ENCODE data around the gene DAP. TPM values are rescaled to one million over a fixed set of nuclear protein-coding genes. Genes with fewer than 3 reads are reported as not detected.
A peak's percentile ranks its signal among the peaks of the same experiment; 100 is the strongest.

DAP gene
- total and polyA plus RNA-seq, 10 of the 15 experiments (the other 5 are each of a cell fraction or from before 2014, with no cell fraction given), result 12.9 to 130 (median 49.9) TPM

- TF ChIP-seq ZNF592 (IDR thresholded peaks at IDR 0.05) (no peak), ZNF217 (IDR thresholded peaks at IDR 0.05) (no peak), YY1 (IDR thresholded peaks at IDR 0.05; ENCODE audit: low read depth, low read length) (no peak), NBN (IDR thresholded peaks at IDR 0.05) (no peak), ZNF622 (IDR thresholded peaks at IDR 0.05) (no peak)
Measured at GRCh38 chr5:10705747-10706146, 55.3 kb downstream of the DAP start (continued).

- ChIA-PET SMC1A (ENCODE audit: uncharacterized antibody, unreplicated experiment) (interaction anchor here (0.6 to 0.7 kb wide), 2 partner anchors 22 to 867 kb away, joined by 3 read pairs; no protein-coding TSS in a partner anchor), POLR2A (no interaction called here), RAD21 (ENCODE audit: unreplicated experiment) (interaction anchor here (0.8 kb wide), 1 partner anchor 21 kb away, joined by 3 read pairs; no protein-coding TSS in a partner anchor), CTCF (interaction anchor here (4.6 kb wide), 1 partner anchor 15 kb away, joined by 20 read pairs; no protein-coding TSS in a partner anchor)
- TSS peak; percentile 5 for BruUV-seq (replicated peaks)
- FAIRE-seq, result no peak
- Histone ChIP-seq H4K20me1 (ENCODE audit: control insufficient read depth, insufficient read depth) (no peaks in the 10 kb centered on the region; the same call in 1 of the 2 replicates), H3K4me3 (no peak overlapping the region), H3K9me3 (replicated peaks; ENCODE audit: control insufficient read depth, insufficient read depth, low read length) (no peaks in the 10 kb centered on the region), H3K4me2 (ENCODE audit: control insufficient read depth, insufficient read depth) (no peak overlapping the region), H3K27me3 (replicated peaks in 1 of 2; ENCODE audit: control insufficient read depth in 2 of 2, insufficient read depth in 2 of 2, low read length in 1 of 2) (no peaks in the 10 kb centered on the region), H3K9ac (ENCODE audit: control insufficient read depth, insufficient read depth, low read length) (no peak overlapping the region), H3K79me2 (ENCODE audit: control insufficient read depth, insufficient read depth, low read length) (peaks cover 6% of the 10 kb centered on the region), H3K36me3 (ENCODE audit: control insufficient read depth in 2 of 2, insufficient read depth in 2 of 2, low read length in 1 of 2) (peaks cover 9 to 12% of the 10 kb centered on the region in 2 experiments), H3K4me1 (ENCODE audit: control insufficient read depth, insufficient read depth, low read length) (peaks cover 28% of the 10 kb centered on the region), H2AFZ (ENCODE audit: control insufficient read depth, low read depth, low read length) (no peak overlapping the region), H3K27ac (ENCODE audit: control insufficient read depth, insufficient read depth) (0 out of 2 replicates have a peak overlapping the region, but pooled peaks have one; percentile 27)
- in situ Hi-C loops (cut with MboI), result no loop called here
- no peak for DNase-seq (ENCODE audit: low read depth, low spot score)
- peak; percentile 24 for ATAC-seq
- intact Hi-C loops (cut with micrococcal nuclease; ENCODE audit: unreplicated experiment), result loop anchor here (5.0 kb wide), 1 partner anchor 332 kb away; no protein-coding TSS in a partner anchor
- whole genome bisulfite sequencing (ENCODE audit: insufficient coverage, insufficient replicate concordance, low lambda C conversion rate, missing lambda C conversion rate), result 45% methylated on average over 10 of the region's 10 CpGs
- no peak for TF ChIP-seq IRF5 (IDR thresholded peaks at IDR 0.05; ENCODE audit: borderline replicate concordance)
- TF ChIP-seq ATF2 (IDR thresholded peaks at IDR 0.05; ENCODE audit: low read length), result no peak
- TF ChIP-seq NR2C1 (IDR thresholded peaks at IDR 0.05), result no peak
- no peak for TF ChIP-seq NFYB (IDR thresholded peaks at IDR 0.05; ENCODE audit: insufficient read depth, low read depth, low read length)
- TF ChIP-seq EGR1 (IDR thresholded peaks at IDR 0.05; ENCODE audit: borderline replicate concordance in 1 of 2, low read depth in 2 of 2, low read length in 2 of 2), result 0 out of 3 replicates have a peak, but pooled peaks of 1 of the 2 experiments have one; percentile 19
- TF ChIP-seq ZZZ3 (IDR thresholded peaks at IDR 0.05; ENCODE audit: control insufficient read depth, insufficient read length, low read depth), result no peak
- TF ChIP-seq IKZF2 (IDR thresholded peaks at IDR 0.05), result no peak
- TF ChIP-seq CHD4 (IDR thresholded peaks at IDR 0.05), result no peak
- TF ChIP-seq HDAC6 (IDR thresholded peaks at IDR 0.05; ENCODE audit: unreplicated experiment), result no peak
- no peak for TF ChIP-seq MTA2 (IDR thresholded peaks at IDR 0.05; ENCODE audit: low read depth)
Measured at GRCh38 chr5:10704949-10705621, 55.9 kb downstream of the DAP start.

All from GM12878 (cell line).